PFSK-1 (cell line): ENCODE results near the gene HGFAC.

Experiments used
- FOXP2 ChIP-seq: optimal IDR thresholded peaks from 2 replicates; pipeline ENCODE3; 2011; ENCODE audit warnings: borderline replicate concordance, control low read depth, inconsistent platforms; ENCODE audit not compliant: insufficient read depth; ENCODE audit errors: extremely low read length, extremely low read depth
- POLR2AphosphoS5 ChIP-seq: IDR thresholded peaks from 2 replicates; pipeline ENCODE4 v1.6.1; 2012; ENCODE audit warnings: low read depth, mild to moderate bottlenecking, control low read depth, low read length, moderate library complexity
- SIN3A ChIP-seq: IDR thresholded peaks from 2 replicates; pipeline ENCODE4 v1.6.1; 2012; ENCODE audit warnings: mild to moderate bottlenecking, low read length, moderate library complexity, borderline replicate concordance; ENCODE audit not compliant: insufficient read depth
- TAF1 ChIP-seq: IDR thresholded peaks from 2 replicates; pipeline ENCODE4 v1.6.1; 2012; ENCODE audit warnings: low read length, control low read depth, borderline replicate concordance; ENCODE audit not compliant: insufficient read depth
- TF ChIP-seq, protein P1 (sequence below), 2 experiments: IDR thresholded peaks; 2 replicates each; pipeline versions ENCODE4 v1.6.1 to v1.8.0; 2011 to 2012; ENCODE audit warnings: low read depth in 2 of 2, low read length in 2 of 2, control low read depth in 1 of 2, inconsistent platforms in 1 of 2, mild to moderate bottlenecking in 1 of 2, moderate library complexity in 1 of 2; ENCODE audit not compliant: insufficient read depth in 1 of 2

The HGFAC gene

DNA sequence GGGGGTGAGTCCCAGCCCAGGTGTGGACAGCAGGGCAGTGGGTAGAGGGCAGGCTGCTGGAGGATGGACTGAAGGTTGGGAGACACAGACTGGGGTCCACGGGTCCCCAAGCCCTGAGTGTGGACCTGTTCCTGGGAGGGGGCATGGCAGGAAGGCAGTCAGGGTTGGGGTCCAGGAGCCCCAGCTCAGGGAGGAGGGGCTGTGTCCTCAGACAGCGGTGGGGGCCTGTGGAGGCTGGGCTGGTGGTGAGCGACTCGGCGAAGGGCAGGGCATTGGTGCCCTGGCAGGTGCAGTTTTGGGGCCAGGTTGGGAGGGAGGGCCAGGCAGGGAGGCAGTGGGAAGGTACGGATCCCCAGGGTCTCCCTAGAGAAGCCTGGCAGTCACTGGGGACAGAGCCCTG, 55.3 kb downstream of the HGFAC start:
- TF ChIP-seq, protein P1, sequence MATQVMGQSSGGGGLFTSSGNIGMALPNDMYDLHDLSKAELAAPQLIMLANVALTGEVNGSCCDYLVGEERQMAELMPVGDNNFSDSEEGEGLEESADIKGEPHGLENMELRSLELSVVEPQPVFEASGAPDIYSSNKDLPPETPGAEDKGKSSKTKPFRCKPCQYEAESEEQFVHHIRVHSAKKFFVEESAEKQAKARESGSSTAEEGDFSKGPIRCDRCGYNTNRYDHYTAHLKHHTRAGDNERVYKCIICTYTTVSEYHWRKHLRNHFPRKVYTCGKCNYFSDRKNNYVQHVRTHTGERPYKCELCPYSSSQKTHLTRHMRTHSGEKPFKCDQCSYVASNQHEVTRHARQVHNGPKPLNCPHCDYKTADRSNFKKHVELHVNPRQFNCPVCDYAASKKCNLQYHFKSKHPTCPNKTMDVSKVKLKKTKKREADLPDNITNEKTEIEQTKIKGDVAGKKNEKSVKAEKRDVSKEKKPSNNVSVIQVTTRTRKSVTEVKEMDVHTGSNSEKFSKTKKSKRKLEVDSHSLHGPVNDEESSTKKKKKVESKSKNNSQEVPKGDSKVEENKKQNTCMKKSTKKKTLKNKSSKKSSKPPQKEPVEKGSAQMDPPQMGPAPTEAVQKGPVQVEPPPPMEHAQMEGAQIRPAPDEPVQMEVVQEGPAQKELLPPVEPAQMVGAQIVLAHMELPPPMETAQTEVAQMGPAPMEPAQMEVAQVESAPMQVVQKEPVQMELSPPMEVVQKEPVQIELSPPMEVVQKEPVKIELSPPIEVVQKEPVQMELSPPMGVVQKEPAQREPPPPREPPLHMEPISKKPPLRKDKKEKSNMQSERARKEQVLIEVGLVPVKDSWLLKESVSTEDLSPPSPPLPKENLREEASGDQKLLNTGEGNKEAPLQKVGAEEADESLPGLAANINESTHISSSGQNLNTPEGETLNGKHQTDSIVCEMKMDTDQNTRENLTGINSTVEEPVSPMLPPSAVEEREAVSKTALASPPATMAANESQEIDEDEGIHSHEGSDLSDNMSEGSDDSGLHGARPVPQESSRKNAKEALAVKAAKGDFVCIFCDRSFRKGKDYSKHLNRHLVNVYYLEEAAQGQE (IDR thresholded peaks at IDR 0.05; ENCODE audit: insufficient read depth in 1 of 2, low read depth in 2 of 2, low read length in 2 of 2), result no peak
- no peak for TF ChIP-seq TAF1
- TF ChIP-seq FOXP2, result no peak
- no peak for TF ChIP-seq SIN3A
- TF ChIP-seq POLR2AphosphoS5, result no peak

DNA sequence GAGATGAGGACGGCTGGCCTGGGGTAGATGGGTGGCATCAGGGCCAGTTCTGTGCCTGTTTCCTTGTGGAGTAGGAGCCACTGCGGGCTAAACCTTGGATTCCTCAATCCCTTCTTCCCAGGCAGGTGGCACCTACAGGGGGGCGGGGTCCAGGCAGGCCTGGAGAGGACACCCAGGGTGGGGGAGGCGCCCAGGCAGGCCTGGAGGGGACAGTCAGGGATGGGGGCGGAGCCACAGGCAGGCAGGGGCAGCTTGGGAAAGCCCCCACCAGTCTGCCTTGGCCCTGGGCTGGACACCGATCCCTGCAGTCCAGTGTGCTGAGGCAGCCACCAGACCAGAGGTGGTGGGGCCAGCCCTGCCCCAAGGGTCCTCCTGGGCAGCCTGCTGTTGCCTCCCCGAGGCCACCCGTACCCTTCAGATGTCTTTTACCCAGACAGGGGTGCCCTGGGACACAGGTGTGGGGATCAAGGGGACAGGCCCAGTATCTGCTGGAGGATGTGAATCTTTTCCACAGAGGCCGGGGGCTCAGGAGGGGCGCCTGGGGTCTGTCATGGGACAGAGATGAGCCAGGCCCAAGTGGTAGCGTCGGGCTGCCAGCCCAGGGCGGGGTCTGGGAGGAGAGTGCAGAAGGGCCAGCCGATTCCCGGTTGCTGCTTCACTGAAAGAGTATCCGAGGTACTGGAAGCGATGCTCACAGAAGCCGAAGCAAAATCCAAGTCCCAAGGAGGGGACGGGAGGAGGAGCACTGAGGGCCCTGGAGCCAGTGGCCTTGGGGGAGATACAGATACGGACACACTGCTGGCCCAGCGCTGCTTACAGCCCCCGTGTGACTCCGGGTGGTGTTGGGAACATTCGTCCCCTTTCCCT, 56.0 kb downstream of the HGFAC start:
- TF ChIP-seq POLR2AphosphoS5, result no peak
- no peak for TF ChIP-seq FOXP2
- TF ChIP-seq, protein P1 (IDR thresholded peaks at IDR 0.05; ENCODE audit: insufficient read depth in 1 of 2, low read depth in 2 of 2, low read length in 2 of 2), result no peak
- no peak for TF ChIP-seq SIN3A
- TF ChIP-seq TAF1, result no peak

DNA sequence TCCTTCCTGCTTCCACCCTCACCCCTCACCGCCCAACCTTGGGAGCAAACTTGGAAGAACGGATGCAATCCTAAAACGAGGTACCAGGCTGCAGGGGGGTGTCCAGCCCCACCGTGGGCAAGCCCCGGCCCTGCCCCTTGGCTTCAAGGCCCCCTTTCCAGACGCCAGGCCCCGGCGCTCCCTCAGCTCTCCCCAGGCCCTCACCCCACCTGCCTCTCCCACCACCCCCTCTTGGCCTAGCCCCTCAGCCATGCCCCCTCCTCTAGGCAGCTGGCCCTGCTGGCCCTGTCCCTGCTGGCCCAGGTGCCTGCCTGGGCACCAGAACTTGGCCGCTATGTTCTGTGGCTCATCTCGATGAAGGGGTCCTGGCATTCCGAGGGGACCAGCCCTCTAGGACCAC, 56.6 kb downstream of the HGFAC start:
- TF ChIP-seq SIN3A, result no peak
- no peak for TF ChIP-seq FOXP2
- no peak for TF ChIP-seq TAF1
